GM06990 (cell line): Measurements from ENCODE around the gene CCDC7.
"Not testable (repeated sequence)": the region's sequence is repeated elsewhere in the genome, so short reads cannot be mapped to it uniquely, and the experiment has no call there.

Experiments used
- DNase-seq: peaks from one replicate; pipeline ENCODE4 v3.0.0-alpha.2; 2011; ENCODE audit not compliant: insufficient read length; ENCODE audit errors: extremely low read depth
- H3K27me3 ChIP-seq: replicated peaks from 2 replicates; pipeline ENCODE4 v1.6.0; 2011; ENCODE audit warnings: low read length; ENCODE audit not compliant: control insufficient read depth, insufficient read depth
- H3K36me3 ChIP-seq: 2 replicates; pipeline ENCODE4 v1.5.1; 2011; ENCODE audit warnings: low read length; ENCODE audit not compliant: control insufficient read depth, insufficient read depth
- H3K4me3 ChIP-seq: replicated peaks from 2 replicates; pipeline ENCODE4 v1.5.1; 2011; ENCODE audit warnings: low read depth, mild to moderate bottlenecking, control low read depth, low read length
- CTCF ChIP-seq: IDR thresholded peaks from 2 replicates; pipeline ENCODE4 v1.5.1; 2011; ENCODE audit warnings: low read length, control low read depth, mild to moderate bottlenecking, inconsistent platforms; ENCODE audit not compliant: insufficient read depth, poor library complexity, severe bottlenecking

Gene CCDC7

GRCh38 chr10:32901815-32902214 lies 455.9 kb downstream of the CCDC7 start:
- no peak for TF ChIP-seq CTCF
- DNase-seq, result no peak
- Histone ChIP-seq H3K4me3 (no peak overlapping the region), H3K36me3 (no peaks in the 10 kb centered on the region), H3K27me3 (no peaks in the 10 kb centered on the region)

GRCh38 chr10:32905466-32905865 lies 459.5 kb downstream of the CCDC7 start:
- H3K4me3 ChIP-seq, result no peak overlapping the region
- no peaks in the 10 kb centered on the region for H3K27me3 ChIP-seq
- DNase-seq, result no peak
- TF ChIP-seq CTCF, result no peak
- H3K36me3 ChIP-seq, result no peaks in the 10 kb centered on the region

- Histone ChIP-seq H3K36me3 (no peaks in the 10 kb centered on the region), H3K4me3 (no peak overlapping the region), H3K27me3 (no peaks in the 10 kb centered on the region)
- DNase-seq, result no peak
- TF ChIP-seq CTCF, result no peak
Measured at GRCh38 chr10:32906595-32906994, 460.7 kb downstream of the CCDC7 start.

GRCh38 chr10:32909456-32909855 lies 463.5 kb downstream of the CCDC7 start:
- no peak overlapping the region for H3K4me3 ChIP-seq
- H3K27me3 ChIP-seq, result no peaks in the 10 kb centered on the region
- TF ChIP-seq CTCF, result no peak
- H3K36me3 ChIP-seq, result no peaks in the 10 kb centered on the region
- no peak for DNase-seq

- H3K36me3 ChIP-seq, DNase-seq, H3K4me3 ChIP-seq, H3K27me3 ChIP-seq: not testable (repeated sequence)
Measured at GRCh38 chr10:32909970-32910369, 464.0 kb downstream of the CCDC7 start.

GRCh38 chr10:32911285-32912016 lies 465.5 kb downstream of the CCDC7 start:
- Histone ChIP-seq H3K27me3 (no peaks in the 10 kb centered on the region), H3K36me3 (no peaks in the 10 kb centered on the region), H3K4me3 (no peak overlapping the region)
- DNase-seq, result no peak
- TF ChIP-seq CTCF, result no peak

GRCh38 chr10:32917817-32918216 lies 471.9 kb downstream of the CCDC7 start:
- H3K27me3 ChIP-seq, H3K36me3 ChIP-seq, H3K4me3 ChIP-seq, DNase-seq: not testable (repeated sequence)
